GM12878 (cell line): Measurements from ENCODE around the gene PHC2. TPM values are rescaled to one million over a fixed set of nuclear protein-coding genes. Genes with fewer than 3 reads are reported as not detected.

Experiments used
- ATAC-seq: fragments of 200-7000 bp; cut with Tn5 transposase; 3 replicates; pipeline ENCODE4 v1.9.1; 2020; ENCODE audit warnings: mild to moderate bottlenecking, moderate library complexity
- BruUV-seq: library from RNA; stranded (reverse); fragments of 400-500 nt; replicated peaks from 2 replicates; lab custom pipeline; 2021; lab: Mats Ljungman, UMichigan
- CTCF ChIA-PET: fragments of 300-600 bp; sonication (Branson Sonifier 250); formaldehyde crosslinking; extraction: SDS; loops from one replicate; lab custom pipeline; 2021; ENCODE audit warnings: inconsistent platforms; lab: Yijun Ruan, JAX
- POLR2A ChIA-PET: fragments of 350-600 bp; formaldehyde crosslinking; extraction: SDS; loops from one replicate; lab custom pipeline; 2021; ENCODE audit warnings: inconsistent platforms; lab: Charles Lee
- RAD21 ChIA-PET: fragments of 300-600 bp; sonication (Branson Sonifier 250); formaldehyde crosslinking; loops from one replicate; lab custom pipeline; 2023; ENCODE audit warnings: antibody characterized with exemption; ENCODE audit not compliant: unreplicated experiment; lab: Charles Lee
- SMC1A ChIA-PET: fragments of 300-600 bp; sonication (Branson Sonifier 250); formaldehyde crosslinking; loops from one replicate; lab custom pipeline; 2023; ENCODE audit not compliant: unreplicated experiment, uncharacterized antibody; lab: Charles Lee
- DNase-seq: peaks from one replicate; pipeline ENCODE4 v3.0.0-alpha.2; 2011; ENCODE audit warnings: low read depth, low spot score
- FAIRE-seq: peaks from 3 replicates; lab custom pipeline; 2011; peaks lifted over from hg19 to GRCh38; lab: Jason Lieb, UNC
- H2AFZ ChIP-seq: 2 replicates; pipeline ENCODE4 v1.6.0; 2011; ENCODE audit warnings: low read depth, low read length, control low read depth; ENCODE audit not compliant: control insufficient read depth
- H3K27ac ChIP-seq: 2 replicates; pipeline ENCODE4 v1.5.1; 2011; ENCODE audit warnings: control low read depth; ENCODE audit not compliant: control insufficient read depth, insufficient read depth
- H3K27me3 ChIP-seq, 2 experiments: replicated peaks in 1 of 2; 2 replicates each; pipeline versions ENCODE4 v1.6.0 to v1.6.1; 2011; ENCODE audit warnings: low read length in 1 of 2; ENCODE audit not compliant: control insufficient read depth in 2 of 2, insufficient read depth in 2 of 2
- H3K36me3 ChIP-seq, 2 experiments: 2 replicates each; pipeline ENCODE4 v1.5.1; 2011; ENCODE audit warnings: low read length in 1 of 2; ENCODE audit not compliant: control insufficient read depth in 2 of 2, insufficient read depth in 2 of 2
- H3K4me1 ChIP-seq: 2 replicates; pipeline ENCODE4 v1.6.1; 2011; ENCODE audit warnings: mild to moderate bottlenecking, low read length, moderate library complexity, mixed read lengths; ENCODE audit not compliant: control insufficient read depth, insufficient read depth
- H3K4me2 ChIP-seq: 2 replicates; pipeline ENCODE4 v1.6.0; 2011; ENCODE audit warnings: control low read depth; ENCODE audit not compliant: control insufficient read depth, insufficient read depth
- H3K4me3 ChIP-seq: fragments of 200-600 bp; sonication (generic); 2 replicates; pipeline ENCODE4 v1.5.1; 2016
- H3K79me2 ChIP-seq: 2 replicates; pipeline ENCODE4 v1.6.0; 2011; ENCODE audit warnings: low read length; ENCODE audit not compliant: control insufficient read depth, insufficient read depth
- H3K9ac ChIP-seq: 2 replicates; pipeline ENCODE4 v1.8.0; 2011; ENCODE audit warnings: low read length, control low read depth, mixed read lengths; ENCODE audit not compliant: control insufficient read depth, insufficient read depth
- H3K9me3 ChIP-seq: replicated peaks from 3 replicates; pipeline ENCODE4 v1.5.1; 2011; ENCODE audit warnings: mild to moderate bottlenecking, low read length; ENCODE audit not compliant: control insufficient read depth, insufficient read depth
- H4K20me1 ChIP-seq: 2 replicates; pipeline ENCODE4 v1.6.0; 2011; ENCODE audit not compliant: control insufficient read depth, insufficient read depth
- ASH2L ChIP-seq: fragments of 300-600, 200-600 bp; sonication (generic); IDR thresholded peaks from 2 replicates; pipeline ENCODE4 v1.6.1; 2017; ENCODE audit warnings: low read depth, mild to moderate bottlenecking, borderline replicate concordance
- CREM ChIP-seq: IDR thresholded peaks from 2 replicates; pipeline ENCODE4 v1.6.1; 2014; ENCODE audit warnings: antibody characterized with exemption, low read depth
- EED ChIP-seq: sonication (generic); IDR thresholded peaks from 2 replicates; pipeline ENCODE4 v1.6.1; 2016; ENCODE audit warnings: antibody characterized with exemption, low read depth
- ELK1 ChIP-seq: IDR thresholded peaks from 2 replicates; pipeline ENCODE4 v1.6.1; 2012; ENCODE audit warnings: low read depth, low read length, improper control_type of control experiment
- FOXK2 ChIP-seq: fragments of 450-650 bp; IDR thresholded peaks from 2 replicates; pipeline ENCODE4 v1.6.1; 2017; ENCODE audit warnings: mild to moderate bottlenecking, moderate library complexity
- GABPA ChIP-seq: IDR thresholded peaks from 2 replicates; pipeline ENCODE4 v1.6.1; 2014; ENCODE audit warnings: antibody characterized with exemption, low read depth, mild to moderate bottlenecking, inconsistent platforms
- HDGF ChIP-seq: fragments of 450-650 bp; IDR thresholded peaks from 2 replicates; pipeline ENCODE4 v1.6.1; 2016; ENCODE audit warnings: antibody characterized with exemption
- IKZF2 ChIP-seq, 2 experiments: fragments of 450-650 bp; IDR thresholded peaks; 2 replicates each; pipeline ENCODE4 v1.6.1; 2017; ENCODE audit warnings: mild to moderate bottlenecking in 2 of 2, moderate library complexity in 2 of 2
- IRF4 ChIP-seq: IDR thresholded peaks from 2 replicates; pipeline ENCODE4 v1.6.1; 2011; ENCODE audit warnings: low read depth, low read length
- MEF2A ChIP-seq: IDR thresholded peaks from 2 replicates; pipeline ENCODE4 v1.6.1; 2011; ENCODE audit warnings: low read depth, mild to moderate bottlenecking, low read length, moderate library complexity; ENCODE audit not compliant: insufficient read depth
- NBN ChIP-seq: fragments of 450-650 bp; IDR thresholded peaks from 2 replicates; pipeline ENCODE4 v1.6.1; 2016
- PBX3 ChIP-seq: IDR thresholded peaks from 2 replicates; pipeline ENCODE4 v1.6.1; 2011; ENCODE audit warnings: mild to moderate bottlenecking, low read depth, low read length, moderate library complexity; ENCODE audit not compliant: insufficient replicate concordance
- RAD21 ChIP-seq: IDR thresholded peaks from 2 replicates; pipeline ENCODE4 v1.6.1; 2011; ENCODE audit warnings: mild to moderate bottlenecking, low read depth, low read length, moderate library complexity; ENCODE audit not compliant: insufficient read depth
- SRF ChIP-seq, 2 experiments: IDR thresholded peaks; 2 replicates each; pipeline ENCODE4 v1.6.1; 2011; ENCODE audit warnings: low read depth in 2 of 2, low read length in 2 of 2, mild to moderate bottlenecking in 1 of 2, moderate library complexity in 1 of 2
- YY1 ChIP-seq: IDR thresholded peaks from 2 replicates; pipeline ENCODE4 v1.6.1; 2011; ENCODE audit warnings: low read depth, mild to moderate bottlenecking, low read length
- ZZZ3 ChIP-seq: IDR thresholded peaks from 2 replicates; pipeline ENCODE4 v1.6.1; 2011; ENCODE audit warnings: low read depth; ENCODE audit not compliant: control insufficient read depth, insufficient read length
- WGBS: methylation state at CpG from one replicate; pipeline ENCODE4 v1.1.6; 2016; ENCODE audit warnings: low lambda C conversion rate; ENCODE audit not compliant: insufficient replicate concordance, insufficient coverage; ENCODE audit errors: missing lambda C conversion rate; 5-methylcytosine and 5-hydroxymethylcytosine counted together
- in situ Hi-C: fragments of 300-500 bp; cut with MboI; formaldehyde crosslinking; loops from 9 replicates; pipeline ENCODE4 v1.14.3; 2018; ENCODE audit warnings: mixed read lengths
- intact Hi-C: fragments of 100-400 bp; cut with micrococcal nuclease; formaldehyde crosslinking; loops from one replicate; pipeline ENCODE4 v1.14.2; 2022; ENCODE audit not compliant: unreplicated experiment
- polyA plus RNA-seq, 11 experiments: library from polyadenylated mRNA; depleted of rRNA in 4 of 11; unstranded in 6 of 11; stranded (reverse) in 5 of 11; fragments of >200 nt; fragmentation: Nextera tagmentation in 4 of 11; fragmentation: Illumina TruSeq in 1 of 11; extraction: Ambion mirVana in 4 of 11; extraction: Trizol in 1 of 11; gene quantifications; 1 replicate in 1 of 11; 2 replicates in 10 of 11; pipeline versions ENCODE4 v1.2.1 to v1.2.3, GENCODE V29; 2011 to 2016; ENCODE audit warnings: inconsistent platforms in 2 of 11, missing spikeins in 2 of 11, low read depth in 1 of 11
- total RNA-seq, 4 experiments: library from RNA; depleted of rRNA in 3 of 4; stranded (reverse); fragments of >200 nt in 3 of 4; fragmentation: Illumina TruSeq in 1 of 4; extraction: Trizol in 1 of 4; gene quantifications; 2 replicates each; pipeline versions ENCODE4 v1.2.1 to v1.2.3, GENCODE V29; 2013 to 2021
- TF ChIP-seq, protein P1 (sequence below): fragments of 450-650 bp; IDR thresholded peaks from 2 replicates; pipeline ENCODE4 v1.6.1; 2016; ENCODE audit warnings: mild to moderate bottlenecking
- TF ChIP-seq, protein P2 (sequence below): fragments of 450-650 bp; conservative IDR thresholded peaks from 2 replicates; pipeline ENCODE4 v1.6.1; 2017; ENCODE audit warnings: mild to moderate bottlenecking, moderate library complexity

PHC2 gene
- total and polyA plus RNA-seq, 10 of the 15 experiments (the other 5 are each of a cell fraction or from before 2014, with no cell fraction given), result 2.0 to 35.9 (median 16.4) TPM

DNA sequence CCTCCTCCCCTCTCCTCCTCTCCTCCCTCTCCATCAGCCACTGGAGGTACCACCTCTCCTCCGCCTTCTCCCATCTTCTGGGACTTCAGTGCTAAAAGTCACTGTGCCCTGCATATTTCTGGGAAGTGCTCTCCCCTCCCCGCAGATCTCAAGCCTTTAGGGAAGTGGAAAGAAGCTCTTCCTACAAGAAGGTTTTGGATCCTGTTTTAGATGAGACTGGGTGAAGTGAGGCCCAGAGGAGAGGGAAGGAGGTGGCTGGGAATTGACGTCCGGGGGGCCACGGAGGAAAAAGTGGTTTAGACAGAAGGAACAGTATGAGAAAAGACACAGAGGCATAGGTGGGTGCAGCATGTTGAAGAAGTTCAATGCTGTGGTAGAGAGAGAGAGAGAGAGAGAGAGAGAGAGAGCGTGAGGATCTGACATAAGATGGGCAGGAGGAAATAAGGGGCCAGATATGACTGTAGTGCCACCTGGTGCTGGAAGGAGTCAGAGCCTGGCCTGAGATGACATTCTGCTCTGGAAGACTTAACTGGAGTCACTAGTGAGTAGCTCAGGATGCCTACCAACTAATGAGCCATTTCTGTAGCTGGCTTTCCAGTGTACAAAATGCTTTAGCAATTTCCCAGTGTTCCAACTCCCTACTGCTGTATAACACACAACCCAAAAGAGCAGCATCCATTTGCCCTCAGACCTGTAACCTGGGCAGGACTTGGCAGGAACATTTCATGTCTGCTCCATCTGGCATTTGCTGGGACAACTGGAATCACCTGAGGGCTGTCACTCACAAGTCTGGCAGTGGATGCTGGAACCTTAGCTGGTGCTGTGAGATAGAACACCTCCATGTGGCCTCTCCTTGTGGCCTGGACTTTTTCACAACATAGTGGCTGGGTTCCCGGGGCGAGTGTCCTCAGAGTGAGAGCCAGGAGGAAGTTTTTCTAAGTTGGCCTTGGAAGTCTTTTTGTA is 24.9 kb upstream of the PHC2 start:
- no peak overlapping the region for H3K4me3 ChIP-seq
- no peak overlapping the region for H3K27ac ChIP-seq
- no peaks in the 10 kb centered on the region for H3K9me3 ChIP-seq
- ChIA-PET RAD21 (interaction anchor here (0.7 to 5.1 kb wide), 7 partner anchors 14 to 329 kb away, joined by 3 to 54 read pairs (median 4); partner anchors contain the start of gene ZSCAN20), CTCF (interaction anchor here (0.6 to 8.5 kb wide), 21 partner anchors 9 to 941 kb away, joined by 3 to 81 read pairs (median 4); partner anchors contain the start of genes PHC2 and ZSCAN20), SMC1A (interaction anchor here (0.7 to 7.6 kb wide), 10 partner anchors 12 to 1062 kb away, joined by 3 to 112 read pairs (median 3); partner anchors contain the start of gene ZSCAN20), POLR2A (interaction anchor here (1.3 kb wide), 1 partner anchor 12 kb away, joined by 3 read pairs; no protein-coding TSS in a partner anchor)
- BruUV-seq, result no TSS peak
- H4K20me1 ChIP-seq, result no peaks in the 10 kb centered on the region
- intact Hi-C loops, result loop anchor here (5.0 kb wide), 1 partner anchor 344 kb away; no protein-coding TSS in a partner anchor
- H2AFZ ChIP-seq, result peak overlapping the region; percentile 80
- H3K4me1 ChIP-seq, result peaks cover 27% of the 10 kb centered on the region
- no peaks in the 10 kb centered on the region for H3K36me3 ChIP-seq
- no peaks in the 10 kb centered on the region for H3K27me3 ChIP-seq
- in situ Hi-C loops, result no loop called here
- DNase-seq (no peak), ATAC-seq (peak; percentile 94), FAIRE-seq (peak; percentile 77)
- no peaks in the 10 kb centered on the region; the same call in 1 of the 2 replicates for H3K79me2 ChIP-seq
- 32% methylated on average over 8 of the region's 8 CpGs for WGBS
- H3K9ac ChIP-seq, result no peak overlapping the region
- peak overlapping the region; percentile 59; the same call in 1 of the 2 replicates for H3K4me2 ChIP-seq
- TF ChIP-seq ASH2L (no peak), EED (peak; percentile 62), MEF2A (peak; percentile 28; the same call in 1 of the 2 replicates), IRF4 (peak; percentile 84), RAD21 (peak; percentile 81), CREM (no peak), FOXK2 (no peak), PBX3 (peak; percentile 44), SRF (IDR thresholded peaks at IDR 0.05; ENCODE audit: low read depth in 2 of 2, low read length in 2 of 2) (peak; percentile 60 to 80), ELK1 (no peak), IKZF2 (IDR thresholded peaks at IDR 0.05) (peak; percentile 55), ZZZ3 (peak; percentile 96), NBN (peak; percentile 77), GABPA (no peak), HDGF (peak; percentile 81), YY1 (peak; percentile 53; the same call in 1 of the 2 replicates)
- TF ChIP-seq, protein P1, sequence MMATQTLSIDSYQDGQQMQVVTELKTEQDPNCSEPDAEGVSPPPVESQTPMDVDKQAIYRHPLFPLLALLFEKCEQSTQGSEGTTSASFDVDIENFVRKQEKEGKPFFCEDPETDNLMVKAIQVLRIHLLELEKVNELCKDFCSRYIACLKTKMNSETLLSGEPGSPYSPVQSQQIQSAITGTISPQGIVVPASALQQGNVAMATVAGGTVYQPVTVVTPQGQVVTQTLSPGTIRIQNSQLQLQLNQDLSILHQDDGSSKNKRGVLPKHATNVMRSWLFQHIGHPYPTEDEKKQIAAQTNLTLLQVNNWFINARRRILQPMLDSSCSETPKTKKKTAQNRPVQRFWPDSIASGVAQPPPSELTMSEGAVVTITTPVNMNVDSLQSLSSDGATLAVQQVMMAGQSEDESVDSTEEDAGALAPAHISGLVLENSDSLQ, result peak; percentile 69
- TF ChIP-seq, protein P2, sequence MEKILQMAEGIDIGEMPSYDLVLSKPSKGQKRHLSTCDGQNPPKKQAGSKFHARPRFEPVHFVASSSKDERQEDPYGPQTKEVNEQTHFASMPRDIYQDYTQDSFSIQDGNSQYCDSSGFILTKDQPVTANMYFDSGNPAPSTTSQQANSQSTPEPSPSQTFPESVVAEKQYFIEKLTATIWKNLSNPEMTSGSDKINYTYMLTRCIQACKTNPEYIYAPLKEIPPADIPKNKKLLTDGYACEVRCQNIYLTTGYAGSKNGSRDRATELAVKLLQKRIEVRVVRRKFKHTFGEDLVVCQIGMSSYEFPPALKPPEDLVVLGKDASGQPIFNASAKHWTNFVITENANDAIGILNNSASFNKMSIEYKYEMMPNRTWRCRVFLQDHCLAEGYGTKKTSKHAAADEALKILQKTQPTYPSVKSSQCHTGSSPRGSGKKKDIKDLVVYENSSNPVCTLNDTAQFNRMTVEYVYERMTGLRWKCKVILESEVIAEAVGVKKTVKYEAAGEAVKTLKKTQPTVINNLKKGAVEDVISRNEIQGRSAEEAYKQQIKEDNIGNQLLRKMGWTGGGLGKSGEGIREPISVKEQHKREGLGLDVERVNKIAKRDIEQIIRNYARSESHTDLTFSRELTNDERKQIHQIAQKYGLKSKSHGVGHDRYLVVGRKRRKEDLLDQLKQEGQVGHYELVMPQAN, result no peak
